ENCODE data around the gene PCBD1. TPM values are rescaled to one million over a fixed set of nuclear protein-coding genes. Genes with fewer than 3 reads are reported as not detected.
A peak's percentile ranks its signal among the peaks of the same experiment; 100 is the strongest.
"Not testable (repeated sequence)": the region's sequence is repeated elsewhere in the genome, so short reads cannot be mapped to it uniquely, and the experiment has no call there.

PCBD1 gene
- total RNA-seq, 1 donor, result 26.8 TPM

GRCh38 chr10:70926226-70927000, 38.0 kb upstream of the PCBD1 start:
- H3K4me3 ChIP-seq (ENCODE audit: low read depth, low read length), result no peak overlapping the region
- no peak for TF ChIP-seq CTCF (IDR thresholded peaks at IDR 0.05; ENCODE audit: insufficient read depth, low read depth, low read length)
- no peak for DNase-seq (ENCODE audit: low read depth)

GRCh38 chr10:70925377-70926225, 37.2 kb upstream of the PCBD1 start:
- peak; percentile 93 for TF ChIP-seq CTCF (IDR thresholded peaks at IDR 0.05; ENCODE audit: insufficient read depth, low read depth, low read length)
- DNase-seq (ENCODE audit: low read depth), result peak; percentile 23

GRCh38 chr10:70923696-70924095, 35.3 kb upstream of the PCBD1 start:
- TF ChIP-seq CTCF (IDR thresholded peaks at IDR 0.05; ENCODE audit: insufficient read depth, low read depth, low read length), result no peak
- no peak for DNase-seq (ENCODE audit: low read depth)

More at GRCh38 chr10:70925377-70926225, 37.2 kb upstream of the PCBD1 start:
- H3K4me3 ChIP-seq (ENCODE audit: low read depth, low read length), result no peak overlapping the region

GRCh38 chr10:70921285-70921684, 32.9 kb upstream of the PCBD1 start:
- no peak for DNase-seq (ENCODE audit: low read depth)
- TF ChIP-seq CTCF (IDR thresholded peaks at IDR 0.05; ENCODE audit: insufficient read depth, low read depth, low read length), result no peak
- no peak overlapping the region for H3K4me3 ChIP-seq (ENCODE audit: low read depth, low read length)

More at GRCh38 chr10:70923696-70924095, 35.3 kb upstream of the PCBD1 start:
- no peak overlapping the region for H3K4me3 ChIP-seq (ENCODE audit: low read depth, low read length)

GRCh38 chr10:70920519-70920918, 32.2 kb upstream of the PCBD1 start:
- no peak for TF ChIP-seq CTCF (IDR thresholded peaks at IDR 0.05; ENCODE audit: insufficient read depth, low read depth, low read length)
- DNase-seq (ENCODE audit: low read depth), result no peak
- H3K4me3 ChIP-seq (ENCODE audit: low read depth, low read length), result no peak overlapping the region

GRCh38 chr10:70919906-70920305, 31.5 kb upstream of the PCBD1 start:
- DNase-seq (ENCODE audit: low read depth); H3K4me3 ChIP-seq (ENCODE audit: low read depth, low read length): not testable (repeated sequence)

GRCh38 chr10:70918851-70919530, 30.6 kb upstream of the PCBD1 start:
- no peak for DNase-seq (ENCODE audit: low read depth)
- TF ChIP-seq CTCF (IDR thresholded peaks at IDR 0.05; ENCODE audit: insufficient read depth, low read depth, low read length), result no peak
- no peak overlapping the region for H3K4me3 ChIP-seq (ENCODE audit: low read depth, low read length)
